Peyer's patch (tissue), 4 donors: ENCODE measurements around the gene PTPRR. TPM values are rescaled to one million over a fixed set of nuclear protein-coding genes. Genes with fewer than 3 reads are reported as not detected.

Experiments used
- DNase-seq, 3 donors: peaks; one replicate each; pipeline ENCODE4 v3.0.0-alpha.2; 2017 to 2019
- H3K27ac ChIP-seq, 4 donors: fragments of 200-600 bp; sonication (generic); one replicate each; pipeline ENCODE4 v1.5.1; 2016 to 2019
- H3K27me3 ChIP-seq, 2 donors: fragments of 200-600 bp; sonication (generic); one replicate each; pipeline ENCODE4 v1.5.1; 2019
- H3K36me3 ChIP-seq, 3 donors: fragments of 200-600 bp; sonication (generic); one replicate each; pipeline ENCODE4 v1.5.1; 2016 to 2019
- H3K4me1 ChIP-seq, 4 donors: fragments of 200-600 bp; sonication (generic); one replicate each; pipeline ENCODE4 v1.5.1; 2016 to 2019
- H3K4me3 ChIP-seq, 4 donors: fragments of 200-600 bp; sonication (generic); 1 replicate in 3 of 4; 2 replicates in 1 of 4; pipeline ENCODE4 v1.5.1; 2016 to 2019; ENCODE audit warnings: mild to moderate bottlenecking in 1 of 4
- H3K9me3 ChIP-seq, 4 donors: fragments of 200-600 bp; sonication (generic); one replicate each; pipeline ENCODE4 v1.5.1; 2016 to 2019; ENCODE audit warnings: mild to moderate bottlenecking in 1 of 4
- POLR2A ChIP-seq, 2 donors: fragments of 450-650 bp; IDR thresholded peaks; one replicate each; pipeline ENCODE4 v1.5.1; 2017; ENCODE audit warnings: antibody characterized with exemption in 2 of 2, mild to moderate bottlenecking in 2 of 2, moderate library complexity in 2 of 2
- total RNA-seq, 4 donors: library from RNA; depleted of rRNA; stranded (reverse); fragments of >200 nt; gene quantifications; one replicate each; pipeline ENCODE4 v1.1.0, GENCODE V29; 2016
- TF ChIP-seq, protein P1 (sequence below), 6 experiments: fragments of 450-650 bp in 4 of 6; fragments of 200-600 bp in 2 of 6; sonication (generic) in 1 of 6; IDR thresholded peaks; one replicate each; pipeline ENCODE4 v1.5.1; 2017 to 2019; ENCODE audit warnings: antibody characterized with exemption in 6 of 6, mild to moderate bottlenecking in 3 of 6, moderate library complexity in 1 of 6

PTPRR gene, protein sequence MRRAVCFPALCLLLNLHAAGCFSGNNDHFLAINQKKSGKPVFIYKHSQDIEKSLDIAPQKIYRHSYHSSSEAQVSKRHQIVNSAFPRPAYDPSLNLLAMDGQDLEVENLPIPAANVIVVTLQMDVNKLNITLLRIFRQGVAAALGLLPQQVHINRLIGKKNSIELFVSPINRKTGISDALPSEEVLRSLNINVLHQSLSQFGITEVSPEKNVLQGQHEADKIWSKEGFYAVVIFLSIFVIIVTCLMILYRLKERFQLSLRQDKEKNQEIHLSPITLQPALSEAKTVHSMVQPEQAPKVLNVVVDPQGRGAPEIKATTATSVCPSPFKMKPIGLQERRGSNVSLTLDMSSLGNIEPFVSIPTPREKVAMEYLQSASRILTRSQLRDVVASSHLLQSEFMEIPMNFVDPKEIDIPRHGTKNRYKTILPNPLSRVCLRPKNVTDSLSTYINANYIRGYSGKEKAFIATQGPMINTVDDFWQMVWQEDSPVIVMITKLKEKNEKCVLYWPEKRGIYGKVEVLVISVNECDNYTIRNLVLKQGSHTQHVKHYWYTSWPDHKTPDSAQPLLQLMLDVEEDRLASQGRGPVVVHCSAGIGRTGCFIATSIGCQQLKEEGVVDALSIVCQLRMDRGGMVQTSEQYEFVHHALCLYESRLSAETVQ
- 10 to 100 TPM in 3 of 4 donors, not detected in 1; 17.5 to 30.3 (median 20.2) TPM for total RNA-seq

DNA sequence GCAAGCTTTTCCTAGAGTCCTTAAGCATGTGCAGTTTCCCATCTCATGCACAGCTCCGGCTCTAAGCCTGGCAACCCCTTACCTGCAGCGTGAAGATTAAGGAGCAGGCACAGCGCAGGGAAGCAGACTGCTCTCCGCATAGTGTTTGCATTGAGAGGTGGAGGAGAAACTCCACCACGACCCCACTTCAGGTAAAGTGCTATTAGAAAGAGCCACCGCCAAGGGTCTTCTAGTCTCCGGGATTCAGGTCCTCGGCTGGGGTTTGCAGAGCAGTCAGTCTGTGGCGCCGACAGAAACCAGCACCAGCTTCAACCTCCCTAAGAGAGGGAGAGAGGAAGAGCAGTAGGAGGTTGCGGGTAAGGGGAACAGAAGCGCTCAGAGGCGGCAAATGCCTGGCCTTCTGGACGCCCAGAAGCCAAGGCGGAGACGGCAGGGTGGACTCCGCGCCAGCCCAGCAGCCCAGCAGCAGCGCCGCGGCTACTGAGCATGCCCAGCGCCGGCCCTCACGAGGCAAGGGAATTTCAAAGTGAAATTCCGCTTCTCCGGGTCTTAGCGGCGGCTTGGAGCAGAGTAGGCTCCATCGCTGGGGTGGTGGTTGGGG lies at the start of gene PTPRR:
Gene PTPRR (minus strand): TSS at position 488 of the 601 bp plus-strand sequence. CDS start 348 bp downstream, at position 140.
- Histone ChIP-seq H3K4me1 (peaks cover 0 to 5% (median 0%) of the 10 kb centered on the region in 4 donors), H3K4me3 (peak within 1 kb of the TSS in 1 of 4 donors; percentile 20), H3K9me3 (no peaks in the 10 kb centered on the region), H3K27me3 (peaks cover 0 to 7% of the 10 kb centered on the region in 2 donors), H3K27ac (no peak within 1 kb of the TSS), H3K36me3 (no peaks in the 10 kb centered on the region)
- TF ChIP-seq, protein P1, sequence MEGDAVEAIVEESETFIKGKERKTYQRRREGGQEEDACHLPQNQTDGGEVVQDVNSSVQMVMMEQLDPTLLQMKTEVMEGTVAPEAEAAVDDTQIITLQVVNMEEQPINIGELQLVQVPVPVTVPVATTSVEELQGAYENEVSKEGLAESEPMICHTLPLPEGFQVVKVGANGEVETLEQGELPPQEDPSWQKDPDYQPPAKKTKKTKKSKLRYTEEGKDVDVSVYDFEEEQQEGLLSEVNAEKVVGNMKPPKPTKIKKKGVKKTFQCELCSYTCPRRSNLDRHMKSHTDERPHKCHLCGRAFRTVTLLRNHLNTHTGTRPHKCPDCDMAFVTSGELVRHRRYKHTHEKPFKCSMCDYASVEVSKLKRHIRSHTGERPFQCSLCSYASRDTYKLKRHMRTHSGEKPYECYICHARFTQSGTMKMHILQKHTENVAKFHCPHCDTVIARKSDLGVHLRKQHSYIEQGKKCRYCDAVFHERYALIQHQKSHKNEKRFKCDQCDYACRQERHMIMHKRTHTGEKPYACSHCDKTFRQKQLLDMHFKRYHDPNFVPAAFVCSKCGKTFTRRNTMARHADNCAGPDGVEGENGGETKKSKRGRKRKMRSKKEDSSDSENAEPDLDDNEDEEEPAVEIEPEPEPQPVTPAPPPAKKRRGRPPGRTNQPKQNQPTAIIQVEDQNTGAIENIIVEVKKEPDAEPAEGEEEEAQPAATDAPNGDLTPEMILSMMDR (IDR thresholded peaks at IDR 0.05), result no peak
- no peak for TF ChIP-seq POLR2A (IDR thresholded peaks at IDR 0.05)
- DNase-seq, result peak in 1 of 3 donors; percentile 42

DNA sequence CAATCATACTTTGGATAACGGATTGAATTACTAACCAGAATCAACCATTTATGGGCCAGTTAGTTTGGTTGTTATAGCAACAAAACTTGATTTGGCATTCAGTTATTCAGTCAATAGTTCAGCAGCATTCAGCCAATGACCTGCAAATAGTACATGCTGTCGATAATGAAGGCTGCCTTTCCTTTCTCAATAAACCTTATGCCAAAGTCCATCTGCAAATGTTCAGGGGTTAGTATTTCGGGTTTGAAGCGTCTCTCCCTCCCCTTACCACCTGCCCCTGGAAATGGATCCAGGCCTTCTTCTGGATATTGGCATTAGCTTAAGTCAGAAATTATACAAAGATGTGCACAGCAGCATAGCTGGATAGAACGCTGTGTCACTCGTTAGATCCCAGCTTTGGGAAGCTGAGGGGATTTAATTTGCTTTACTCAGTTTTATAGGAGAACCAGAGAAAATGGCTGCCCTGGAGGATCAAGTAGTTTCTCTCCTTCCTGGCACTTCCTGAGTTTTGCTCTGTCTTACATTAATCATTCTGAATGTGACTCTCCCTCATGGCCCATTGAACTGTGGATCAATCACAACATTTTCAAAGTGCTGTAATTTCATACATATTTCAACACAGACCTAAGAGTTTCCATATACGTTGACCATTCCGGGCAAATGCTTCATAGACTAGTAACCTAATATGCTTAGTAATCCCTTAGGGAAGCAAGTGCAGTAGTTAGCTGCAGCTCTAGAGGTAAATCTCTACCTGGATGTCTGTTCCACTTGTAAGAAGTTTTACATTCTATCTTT lies 46.7 kb upstream of the PTPRR start:
- Histone ChIP-seq H3K27ac (no peak overlapping the region), H3K4me3 (no peak overlapping the region), H3K36me3 (no peaks in the 10 kb centered on the region), H3K27me3 (no peaks in the 10 kb centered on the region), H3K9me3 (no peaks in the 10 kb centered on the region), H3K4me1 (no peaks in the 10 kb centered on the region)
- DNase-seq, result no peak
- TF ChIP-seq, protein P1 (IDR thresholded peaks at IDR 0.05), result no peak
- no peak for TF ChIP-seq POLR2A (IDR thresholded peaks at IDR 0.05)

DNA sequence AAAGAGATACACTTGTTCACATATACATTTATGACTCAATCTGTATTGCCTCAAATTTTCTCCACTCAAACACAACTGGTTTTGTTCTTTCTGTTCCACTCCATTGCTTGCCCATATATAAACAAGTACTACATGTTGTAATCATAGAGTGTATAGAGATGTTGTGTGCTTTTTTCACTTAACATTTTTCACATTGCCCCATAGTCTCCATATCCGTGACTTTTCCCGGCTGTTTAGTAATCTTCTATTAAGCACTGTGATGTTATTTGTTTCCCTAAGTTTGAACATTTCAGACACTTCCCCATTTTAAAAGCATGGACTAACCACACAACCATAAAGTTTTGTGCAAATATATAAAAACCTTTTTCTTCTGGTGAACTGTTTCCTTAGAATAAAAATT lies 45.5 kb upstream of the PTPRR start:
- H3K4me1 ChIP-seq, result no peaks in the 10 kb centered on the region
- H3K36me3 ChIP-seq, result no peaks in the 10 kb centered on the region
- no peaks in the 10 kb centered on the region for H3K27me3 ChIP-seq
- TF ChIP-seq POLR2A (IDR thresholded peaks at IDR 0.05), result no peak
- H3K4me3 ChIP-seq, result no peak overlapping the region
- no peak for DNase-seq
- no peaks in the 10 kb centered on the region for H3K9me3 ChIP-seq
- H3K27ac ChIP-seq, result no peak overlapping the region

DNA sequence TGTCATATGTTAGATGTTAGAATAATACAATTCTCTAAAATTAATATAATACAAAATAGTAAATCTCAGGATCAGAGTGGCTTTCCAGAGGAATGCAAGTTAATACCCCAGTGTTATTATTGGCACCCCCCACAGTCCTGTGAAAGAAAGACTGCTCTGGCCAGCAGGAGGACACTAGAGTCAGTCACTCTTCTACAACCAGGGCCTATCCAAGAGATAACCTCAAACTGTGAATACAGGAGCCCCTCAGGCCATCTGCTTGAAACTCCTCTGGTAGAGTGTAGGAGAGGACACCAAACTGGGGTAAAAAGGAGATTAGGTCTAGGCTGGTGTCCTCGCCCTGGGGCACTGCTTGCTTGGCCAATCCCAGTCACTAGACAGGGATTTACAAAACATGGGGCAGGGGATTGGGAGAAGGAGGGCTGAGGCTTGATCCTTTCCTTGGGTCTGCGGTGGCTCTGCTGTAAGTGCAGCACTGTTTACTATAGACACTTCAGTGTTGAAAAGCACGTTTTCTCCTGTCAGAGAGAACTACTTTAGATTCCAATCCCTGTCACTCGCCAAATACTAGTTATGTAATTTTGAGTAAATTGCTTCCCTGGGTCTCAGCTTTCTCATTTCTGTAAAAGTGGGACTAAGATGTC lies 44.5 kb upstream of the PTPRR start:
- TF ChIP-seq, protein P1 (IDR thresholded peaks at IDR 0.05), result no peak
- no peak for TF ChIP-seq POLR2A (IDR thresholded peaks at IDR 0.05)

DNA sequence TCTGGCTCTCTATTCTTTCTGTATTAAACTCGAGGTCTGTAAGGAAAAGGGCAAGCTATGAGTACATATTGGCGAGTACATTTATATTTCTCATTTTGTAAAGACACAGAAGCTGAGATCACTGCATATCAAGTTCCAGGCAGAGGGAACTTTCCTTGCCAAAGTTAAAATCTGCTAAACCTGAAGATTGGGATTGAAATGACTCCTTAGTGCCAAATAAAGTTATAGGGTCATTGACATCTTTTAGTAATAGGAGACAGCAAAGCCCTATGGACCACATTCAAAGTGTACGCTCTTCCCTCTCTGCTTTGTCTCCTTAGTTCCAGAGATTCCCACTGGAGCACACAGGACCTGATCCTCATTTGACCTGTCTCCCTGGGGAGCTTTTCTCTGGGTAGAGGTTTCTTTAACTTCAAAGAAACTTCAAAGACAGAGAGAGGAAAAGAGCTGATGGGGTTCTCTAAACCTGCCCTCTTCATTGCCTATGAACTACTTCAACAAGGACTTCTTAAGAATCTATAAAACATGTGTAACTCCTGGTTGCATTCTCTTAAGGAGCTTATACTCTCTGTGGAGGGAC lies 42.6 kb upstream of the PTPRR start:
- H3K27me3 ChIP-seq, result no peaks in the 10 kb centered on the region
- peaks cover 0 to 3% (median 0%) of the 10 kb centered on the region in 4 donors for H3K9me3 ChIP-seq
- TF ChIP-seq, protein P1 (IDR thresholded peaks at IDR 0.05), result no peak
- TF ChIP-seq POLR2A (IDR thresholded peaks at IDR 0.05), result no peak

More for the DNA sequence above, 44.5 kb upstream of the PTPRR start:
- DNase-seq, result no peak
- Histone ChIP-seq H3K9me3 (no peaks in the 10 kb centered on the region), H3K36me3 (no peaks in the 10 kb centered on the region), H3K27me3 (no peaks in the 10 kb centered on the region), H3K4me1 (no peaks in the 10 kb centered on the region), H3K27ac (no peak overlapping the region), H3K4me3 (no peak overlapping the region)

More for the DNA sequence above, 42.6 kb upstream of the PTPRR start:
- H3K36me3 ChIP-seq, result no peaks in the 10 kb centered on the region
- H3K4me3 ChIP-seq, result no peak overlapping the region
- no peak for DNase-seq
- no peak overlapping the region for H3K27ac ChIP-seq
- no peaks in the 10 kb centered on the region for H3K4me1 ChIP-seq
